Stimulated activated CD8-positive, alpha-beta memory T cell treated with anti-CD3 and anti-CD28 coated beads, Interleukin-2, amount 100 ng/mL, for 48 hours (primary cell): ENCODE measurements around the gene SNX8.
"Not testable (repeated sequence)": the region's sequence is repeated elsewhere in the genome, so short reads cannot be mapped to it uniquely, and the experiment has no call there.

Experiments used
- DNase-seq, 2 donors: peaks; one replicate each; pipeline ENCODE4 v3.0.0-alpha.2; 2020; ENCODE audit warnings: low read depth in 2 of 2

Gene SNX8

DNA sequence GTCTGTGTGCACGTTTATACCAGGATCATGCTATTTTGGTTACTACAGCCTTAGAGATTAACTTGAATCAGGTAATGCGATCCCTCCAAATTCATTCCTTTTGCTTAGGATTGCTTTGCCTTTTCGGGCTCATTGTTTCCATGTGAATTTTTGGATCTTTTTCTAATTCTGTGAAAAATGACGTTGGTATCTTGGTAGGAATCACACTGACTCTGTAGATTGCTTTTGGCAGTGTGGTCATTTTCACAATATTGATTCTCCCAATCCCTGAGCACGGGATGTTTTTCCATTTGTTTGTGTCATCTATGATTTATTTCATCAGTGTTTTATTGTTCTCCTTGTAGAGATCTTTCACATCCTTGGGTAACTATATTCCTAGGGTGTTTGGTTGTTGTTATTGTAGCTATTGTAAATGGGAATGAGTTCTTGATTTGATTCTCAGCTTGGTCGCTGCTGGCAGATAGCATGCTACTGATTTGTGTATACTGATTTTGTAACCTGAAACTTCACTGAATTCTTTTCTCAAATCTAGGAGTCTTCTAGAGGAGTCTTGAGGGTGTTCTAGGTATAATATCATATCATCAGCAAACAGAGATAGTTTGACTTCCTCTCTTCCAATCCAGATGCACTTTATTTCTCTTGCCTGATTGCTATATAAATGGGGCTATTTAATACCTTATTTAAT lies 18.2 kb downstream of the SNX8 start:
- no peak for DNase-seq

DNA sequence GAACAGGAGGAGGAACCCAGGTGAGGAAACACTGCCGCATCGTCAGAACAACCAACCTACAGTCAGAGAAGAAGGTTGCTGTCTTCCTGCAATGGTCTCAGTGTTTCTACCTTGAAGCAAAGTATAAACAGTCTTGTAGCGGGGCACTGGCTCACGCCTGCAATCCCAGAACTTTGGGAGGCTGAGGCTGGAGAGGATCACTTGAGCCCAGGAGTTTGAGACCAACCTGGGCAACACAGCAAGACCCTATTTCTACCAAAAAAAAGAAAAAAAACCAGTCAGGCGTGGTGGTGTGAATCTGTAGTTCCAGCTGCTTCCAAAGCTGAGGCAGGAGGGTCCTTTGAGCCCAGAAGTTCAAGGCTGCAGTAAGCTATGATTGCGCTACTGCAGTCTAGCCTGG lies 23.4 kb downstream of the SNX8 start:
- no peak for DNase-seq

- DNase-seq, result no peak
Observed at GRCh38 chr7:2289621-2290020, 24.6 kb downstream of the SNX8 start.

DNA sequence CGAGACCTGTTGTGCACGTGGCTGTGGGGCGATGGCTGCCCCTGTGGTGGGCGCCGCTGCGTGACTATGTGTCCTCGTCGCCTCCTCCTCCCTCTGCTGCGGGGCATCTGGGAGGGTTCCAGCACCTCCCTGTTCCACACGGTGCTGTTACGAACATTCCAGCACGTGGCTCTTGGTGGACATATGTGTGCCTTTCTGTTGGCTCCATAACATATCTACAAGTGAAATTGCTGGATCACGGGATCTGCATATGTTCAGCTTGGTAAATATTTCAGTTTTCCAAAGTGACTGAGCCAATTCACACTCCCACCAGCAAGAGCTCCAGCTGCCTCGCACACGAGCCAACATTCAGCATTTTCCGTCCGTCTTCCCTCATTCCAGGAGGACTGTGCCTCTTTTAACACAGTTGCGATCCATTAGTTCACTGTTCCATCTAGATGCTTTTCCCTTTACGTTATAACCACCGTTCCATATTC lies 25.1 kb downstream of the SNX8 start:
- no peak for DNase-seq

GRCh38 chr7:2288503-2288902 lies 25.7 kb downstream of the SNX8 start:
- DNase-seq, result no peak

GRCh38 chr7:2287745-2288144 lies 26.5 kb downstream of the SNX8 start:
- DNase-seq, result no peak

DNA sequence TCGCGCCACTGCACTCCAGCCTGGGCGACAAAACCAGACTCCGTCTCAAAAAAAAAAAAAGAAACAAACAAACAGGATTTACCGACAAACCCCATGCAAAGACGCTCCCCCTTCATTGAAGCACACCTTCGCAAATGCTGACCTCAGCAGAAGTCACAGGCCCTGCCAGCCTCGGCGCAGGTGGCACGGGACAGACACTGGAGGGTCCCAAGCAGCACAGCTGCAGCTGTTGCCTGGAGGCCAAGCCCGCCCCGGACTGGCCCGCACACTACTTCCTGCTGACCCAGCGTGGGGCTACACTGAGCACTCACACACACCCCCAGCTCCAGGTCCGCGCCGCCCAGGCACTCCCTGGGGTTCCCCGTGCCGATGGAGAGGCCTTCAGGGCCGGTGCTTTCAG lies 31.2 kb downstream of the SNX8 start:
- DNase-seq, result no peak

DNA sequence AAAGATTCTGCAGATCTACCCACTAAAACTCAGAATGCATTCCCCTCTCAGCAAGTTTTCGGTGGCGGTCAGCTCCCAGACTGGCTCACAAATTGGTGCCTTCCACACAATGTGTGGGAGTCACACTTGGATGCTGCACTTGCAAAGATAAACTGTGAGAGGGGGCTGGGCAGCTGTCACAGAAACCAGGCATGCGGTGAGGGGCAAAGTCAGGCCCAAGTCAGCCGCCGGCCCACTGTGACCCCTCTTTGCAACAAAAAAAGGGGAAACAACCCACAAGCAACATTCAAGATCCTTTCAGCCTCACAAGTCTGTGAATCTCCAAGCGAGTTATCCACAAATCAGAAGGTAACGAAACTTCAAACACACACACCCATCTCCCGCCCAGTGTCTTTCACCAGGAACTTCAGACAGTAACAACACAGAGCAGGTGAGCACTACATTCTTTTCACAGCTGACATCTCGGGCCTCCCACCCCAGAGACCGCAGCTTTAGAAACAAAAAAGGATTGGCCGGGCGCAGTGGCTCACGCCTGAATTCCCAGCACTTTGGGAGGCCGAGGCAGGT lies 32.0 kb downstream of the SNX8 start:
- DNase-seq, result no peak

- DNase-seq, result no peak
Observed at GRCh38 chr7:2281541-2281940, 32.7 kb downstream of the SNX8 start.

GRCh38 chr7:2280424-2280823 lies 33.8 kb downstream of the SNX8 start:
- no peak for DNase-seq

DNA sequence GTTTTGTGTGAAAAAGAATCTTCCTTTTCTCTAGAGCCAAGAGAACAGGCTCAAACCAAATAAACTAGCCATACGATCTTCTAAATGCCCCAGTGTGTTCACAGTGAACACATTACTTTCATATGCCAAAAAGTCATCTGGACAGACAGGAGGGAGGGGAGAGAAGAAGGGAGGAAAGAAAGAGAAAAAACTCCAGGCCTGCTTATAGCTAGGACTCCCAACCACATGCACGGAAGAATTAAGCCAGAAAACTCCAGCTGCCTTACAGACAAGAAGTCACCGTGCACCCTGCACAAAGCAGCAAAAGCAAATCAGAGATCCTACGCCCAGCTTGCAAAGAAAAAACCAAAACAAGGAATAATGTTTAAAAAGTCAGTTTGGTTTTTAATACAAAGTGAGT lies 34.3 kb downstream of the SNX8 start:
- DNase-seq, result no peak

DNA sequence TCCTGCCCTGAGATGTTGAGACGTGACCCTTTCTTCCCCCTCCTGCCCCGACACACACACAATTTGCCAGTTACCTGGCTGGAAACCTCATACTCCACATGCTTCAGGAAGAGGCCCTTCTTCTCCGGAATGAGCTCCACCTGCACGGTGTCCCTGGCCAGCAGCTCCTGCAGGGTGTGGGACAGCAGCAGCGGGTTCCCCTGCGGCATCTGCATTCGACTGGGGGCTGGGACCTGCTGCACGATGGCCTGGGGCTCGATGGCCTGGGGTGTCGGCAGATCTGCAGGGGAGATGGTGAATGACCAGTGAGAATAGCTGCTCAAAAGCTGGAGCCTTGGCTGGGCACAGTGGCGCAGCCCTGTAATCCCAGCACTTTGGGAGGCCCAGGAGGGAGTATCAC lies 36.2 kb downstream of the SNX8 start:
- DNase-seq, result no peak

DNA sequence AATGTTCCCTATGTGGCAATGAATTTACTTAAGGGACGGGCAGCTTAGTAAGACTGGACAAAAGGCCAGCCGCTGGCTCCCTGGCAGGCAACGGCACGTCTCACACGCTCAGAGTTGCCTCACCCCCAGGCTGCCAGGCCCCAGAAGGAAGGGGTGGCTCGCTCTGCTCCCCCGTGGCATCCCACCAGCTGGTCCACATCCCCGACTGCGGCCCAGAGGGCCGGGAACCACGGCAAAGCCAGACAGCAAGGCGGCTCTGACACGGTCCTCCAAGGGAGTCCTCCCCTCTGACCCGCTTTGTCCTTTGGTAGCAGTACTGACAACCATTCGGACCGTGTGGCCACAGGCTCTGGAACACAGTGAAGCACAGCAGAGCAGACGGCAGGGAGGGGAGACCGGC lies 38.1 kb downstream of the SNX8 start:
- no peak for DNase-seq

DNA sequence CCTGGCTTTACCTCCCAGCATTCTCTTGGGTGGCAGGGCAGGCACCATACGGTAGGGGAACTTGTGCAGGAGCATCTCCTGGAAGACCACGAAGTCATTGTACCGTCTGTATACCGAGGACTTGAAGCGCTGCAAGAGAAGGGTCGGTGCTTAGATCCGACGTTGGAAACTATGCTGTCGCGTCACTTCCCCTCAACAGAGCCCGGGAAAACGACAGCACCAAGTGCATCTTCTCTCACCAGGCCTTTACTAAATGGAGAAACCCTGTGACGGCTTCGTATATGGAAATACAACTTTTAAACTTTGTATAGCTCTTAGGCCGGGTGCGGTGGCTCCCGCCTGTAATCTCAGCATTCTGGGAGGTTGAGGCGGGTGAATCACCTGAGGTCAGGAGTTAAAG lies 39.1 kb downstream of the SNX8 start:
- no peak for DNase-seq

GRCh38 chr7:2274666-2275065 lies 39.6 kb downstream of the SNX8 start:
- DNase-seq, result no peak

DNA sequence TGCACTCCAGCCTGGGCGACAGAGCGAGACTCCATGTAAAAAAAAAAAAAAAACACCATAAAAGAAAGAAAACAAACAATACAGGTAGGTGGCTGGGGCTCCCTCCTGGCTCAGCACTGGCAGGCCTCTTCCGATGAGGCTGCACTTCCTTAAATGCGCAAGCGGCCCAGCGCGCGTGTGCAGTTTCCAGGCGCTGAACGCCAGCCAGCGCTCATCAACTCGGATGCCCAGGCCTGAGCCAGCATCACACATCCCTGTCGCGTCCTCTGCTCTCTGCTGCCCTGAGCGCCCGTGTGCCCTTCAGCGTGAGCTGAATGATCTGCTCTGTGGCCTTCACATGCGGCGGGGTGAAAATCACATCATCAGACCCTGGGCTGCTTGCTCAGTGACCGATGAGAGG lies 40.4 kb downstream of the SNX8 start:
- no peak for DNase-seq

GRCh38 chr7:2272031-2272430 lies 42.2 kb downstream of the SNX8 start:
- no peak for DNase-seq

- no peak for DNase-seq
Observed at GRCh38 chr7:2271273-2272026, 42.8 kb downstream of the SNX8 start.

- DNase-seq, result no peak
Observed at GRCh38 chr7:2270495-2270894, 43.7 kb downstream of the SNX8 start.

DNA sequence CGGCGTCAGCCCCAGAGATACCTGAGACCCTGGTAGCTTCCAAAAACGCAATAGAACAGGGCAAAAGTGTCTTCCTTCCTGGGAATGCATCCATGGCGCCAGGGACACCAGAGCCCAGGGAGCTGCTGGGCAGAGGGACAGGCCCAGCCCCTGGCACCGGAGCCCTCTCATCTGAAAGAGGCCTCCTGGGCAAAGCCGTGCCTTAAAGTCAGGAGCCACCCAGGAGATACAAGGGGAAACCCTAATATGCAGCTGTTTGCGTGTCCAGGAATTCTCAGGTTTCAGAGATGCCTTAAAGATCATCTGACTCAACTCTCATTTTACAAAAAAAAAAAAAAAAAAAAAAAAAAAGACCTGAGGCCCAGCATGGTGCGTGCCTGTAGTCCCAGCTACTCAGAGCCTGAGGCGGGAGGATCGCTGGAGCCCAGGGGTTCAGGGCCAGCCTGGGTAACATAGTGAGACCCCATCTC lies 44.2 kb downstream of the SNX8 start:
- DNase-seq, result no peak

DNA sequence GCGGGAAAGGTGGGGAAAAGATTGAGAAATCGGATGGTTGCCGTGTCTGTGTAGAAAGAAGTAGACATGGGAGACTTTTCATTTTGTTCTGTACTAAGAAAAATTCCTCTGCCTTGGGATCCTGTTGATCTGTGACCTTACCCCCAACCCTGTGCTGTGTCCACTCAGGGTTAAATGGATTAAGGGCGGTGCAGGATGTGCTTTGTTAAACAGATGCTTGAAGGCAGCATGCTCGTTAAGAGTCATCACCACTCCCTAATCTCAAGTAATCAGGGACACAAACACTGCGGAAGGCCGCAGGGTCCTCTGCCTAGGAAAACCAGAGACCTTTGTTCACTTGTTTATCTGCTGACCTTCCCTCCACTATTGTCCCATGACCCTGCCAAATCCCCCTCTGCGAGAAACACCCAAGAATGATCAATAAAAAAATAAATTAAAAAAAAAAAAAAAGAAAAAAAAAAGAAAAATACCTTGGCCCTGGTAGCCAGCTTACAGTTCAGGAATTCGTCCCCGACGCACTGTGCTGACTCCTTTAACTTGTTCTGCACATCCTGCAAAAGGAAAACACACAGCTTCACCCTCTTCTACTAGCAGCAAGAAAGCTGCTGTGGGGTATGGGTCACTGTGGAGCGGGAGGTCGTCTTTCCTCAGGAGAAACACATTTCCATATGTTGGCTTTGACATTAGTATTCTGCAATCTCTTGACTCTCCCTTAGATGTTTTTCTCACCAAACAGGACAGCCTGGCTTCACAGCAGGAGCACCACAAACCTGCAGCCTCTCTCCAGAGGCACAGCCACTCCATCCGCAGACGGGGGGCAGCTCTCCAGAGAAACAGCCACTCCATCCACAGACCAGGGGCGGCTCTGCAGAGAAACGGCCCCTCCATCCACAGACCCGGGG lies 44.9 kb downstream of the SNX8 start:
- DNase-seq, result not testable (repeated sequence)

- DNase-seq, result no peak
Observed at GRCh38 chr7:2266911-2267310, 47.3 kb downstream of the SNX8 start.
